ENCODE data around the gene FNDC3B.

GRCh38 chr3:172201136-172201869 lies 161.9 kb downstream of the FNDC3B start:
- no peak for TF ChIP-seq CTCF (IDR thresholded peaks at IDR 0.05; ENCODE audit: low read depth, low read length)
- TF ChIP-seq POLR2A (IDR thresholded peaks at IDR 0.05; ENCODE audit: extremely low read depth, insufficient read length): no peak
- no peak for TF ChIP-seq MAX (IDR thresholded peaks at IDR 0.05; ENCODE audit: low read depth, low read length)
- no peak for TF ChIP-seq MYC (IDR thresholded peaks at IDR 0.05; ENCODE audit: low read depth, low read length)
